ENCODE measurements around the gene TOM1L2.
"Not testable (repeated sequence)": the region's sequence is repeated elsewhere in the genome, so short reads cannot be mapped to it uniquely, and the experiment has no call there.

Gene TOM1L2

GRCh38 chr17:17814162-17815061 is 157.8 kb downstream of the TOM1L2 start:
- Histone ChIP-seq H3K4me2 (ENCODE audit: low read length) (no peak overlapping the region), H3K36me3 (ENCODE audit: insufficient read depth, low read length) (peaks cover 63% of the 10 kb centered on the region), H3K4me1 (ENCODE audit: control insufficient read depth, insufficient read depth, low read length) (peaks cover 2% of the 10 kb centered on the region), H3K27me3 (ENCODE audit: control insufficient read depth, insufficient read depth, low read length) (no peaks in the 10 kb centered on the region), H3K9me3 (replicated peaks; ENCODE audit: low read length) (no peaks in the 10 kb centered on the region), H3K9ac (ENCODE audit: low read depth, low read length) (no peak overlapping the region), H3K4me3 (ENCODE audit: low read length) (no peak overlapping the region)

- Histone ChIP-seq H3K4me1 (ENCODE audit: control insufficient read depth, insufficient read depth, low read length) (no peaks in the 10 kb centered on the region), H3K4me2 (ENCODE audit: low read length) (no peak overlapping the region), H3K36me3 (ENCODE audit: insufficient read depth, low read length) (peaks cover 57% of the 10 kb centered on the region), H3K9me3 (replicated peaks; ENCODE audit: low read length) (no peaks in the 10 kb centered on the region), H3K27me3 (ENCODE audit: control insufficient read depth, insufficient read depth, low read length) (no peaks in the 10 kb centered on the region), H3K4me3 (ENCODE audit: low read length) (no peak overlapping the region), H3K9ac (ENCODE audit: low read depth, low read length) (no peak overlapping the region)
These were observed 158.5 kb downstream of the TOM1L2 start for GRCh38 chr17:17813725-17814095.

- no peak overlapping the region for H3K9ac ChIP-seq (ENCODE audit: low read depth, low read length)
- H3K36me3 ChIP-seq (ENCODE audit: insufficient read depth, low read length): peaks cover 52% of the 10 kb centered on the region
- H3K4me3 ChIP-seq (ENCODE audit: low read length): no peak overlapping the region
These were observed 159.0 kb downstream of the TOM1L2 start for GRCh38 chr17:17813055-17813724.

GRCh38 chr17:17812211-17813054 is 159.8 kb downstream of the TOM1L2 start:
- H3K4me2 ChIP-seq (ENCODE audit: low read length): no peak overlapping the region
- H3K36me3 ChIP-seq (ENCODE audit: insufficient read depth, low read length): peaks cover 48% of the 10 kb centered on the region
- H3K4me1 ChIP-seq (ENCODE audit: control insufficient read depth, insufficient read depth, low read length): no peaks in the 10 kb centered on the region
- no peaks in the 10 kb centered on the region for H3K9me3 ChIP-seq (replicated peaks; ENCODE audit: low read length)
- no peak overlapping the region for H3K9ac ChIP-seq (ENCODE audit: low read depth, low read length)
- H3K4me3 ChIP-seq (ENCODE audit: low read length): no peak overlapping the region
- H3K27me3 ChIP-seq (ENCODE audit: control insufficient read depth, insufficient read depth, low read length): no peaks in the 10 kb centered on the region

More at GRCh38 chr17:17813055-17813724, 159.0 kb downstream of the TOM1L2 start:
- Histone ChIP-seq H3K4me1 (ENCODE audit: control insufficient read depth, insufficient read depth, low read length) (no peaks in the 10 kb centered on the region), H3K27me3 (ENCODE audit: control insufficient read depth, insufficient read depth, low read length) (no peaks in the 10 kb centered on the region), H3K9me3 (replicated peaks; ENCODE audit: low read length) (no peaks in the 10 kb centered on the region), H3K4me2 (ENCODE audit: low read length) (no peak overlapping the region)

GRCh38 chr17:17811381-17812210 is 160.6 kb downstream of the TOM1L2 start:
- Histone ChIP-seq H3K36me3 (ENCODE audit: insufficient read depth, low read length) (peaks cover 42% of the 10 kb centered on the region), H3K4me2 (ENCODE audit: low read length) (no peak overlapping the region), H3K9ac (ENCODE audit: low read depth, low read length) (no peak overlapping the region), H3K4me1 (ENCODE audit: control insufficient read depth, insufficient read depth, low read length) (no peaks in the 10 kb centered on the region), H3K4me3 (ENCODE audit: low read length) (no peak overlapping the region), H3K9me3 (replicated peaks; ENCODE audit: low read length) (no peaks in the 10 kb centered on the region), H3K27me3 (ENCODE audit: control insufficient read depth, insufficient read depth, low read length) (no peaks in the 10 kb centered on the region)

- H3K9me3 ChIP-seq (replicated peaks; ENCODE audit: low read length): no peaks in the 10 kb centered on the region
- no peak overlapping the region for H3K4me3 ChIP-seq (ENCODE audit: low read length)
- no peaks in the 10 kb centered on the region for H3K4me1 ChIP-seq (ENCODE audit: control insufficient read depth, insufficient read depth, low read length)
- H3K9ac ChIP-seq (ENCODE audit: low read depth, low read length): no peak overlapping the region
- H3K27me3 ChIP-seq (ENCODE audit: control insufficient read depth, insufficient read depth, low read length): no peaks in the 10 kb centered on the region
- H3K36me3 ChIP-seq (ENCODE audit: insufficient read depth, low read length): peaks cover 44% of the 10 kb centered on the region
- no peak overlapping the region for H3K4me2 ChIP-seq (ENCODE audit: low read length)
These were observed 161.3 kb downstream of the TOM1L2 start for GRCh38 chr17:17810895-17811248.

GRCh38 chr17:17810084-17810894 is 161.9 kb downstream of the TOM1L2 start:
- Histone ChIP-seq H3K36me3 (ENCODE audit: insufficient read depth, low read length) (peaks cover 49% of the 10 kb centered on the region), H3K4me3 (ENCODE audit: low read length) (no peak overlapping the region), H3K4me2 (ENCODE audit: low read length) (no peak overlapping the region), H3K27me3 (ENCODE audit: control insufficient read depth, insufficient read depth, low read length) (no peaks in the 10 kb centered on the region), H3K4me1 (ENCODE audit: control insufficient read depth, insufficient read depth, low read length) (no peaks in the 10 kb centered on the region), H3K9ac (ENCODE audit: low read depth, low read length) (no peak overlapping the region), H3K9me3 (replicated peaks; ENCODE audit: low read length) (no peaks in the 10 kb centered on the region)

- Histone ChIP-seq H3K27me3 (ENCODE audit: control insufficient read depth, insufficient read depth, low read length) (no peaks in the 10 kb centered on the region), H3K4me3 (ENCODE audit: low read length) (no peak overlapping the region), H3K4me2 (ENCODE audit: low read length) (no peak overlapping the region), H3K4me1 (ENCODE audit: control insufficient read depth, insufficient read depth, low read length) (no peaks in the 10 kb centered on the region), H3K36me3 (ENCODE audit: insufficient read depth, low read length) (peaks cover 42% of the 10 kb centered on the region), H3K9ac (ENCODE audit: low read depth, low read length) (no peak overlapping the region), H3K9me3 (replicated peaks; ENCODE audit: low read length) (no peaks in the 10 kb centered on the region)
These were observed 162.6 kb downstream of the TOM1L2 start for GRCh38 chr17:17809531-17810083.

- no peaks in the 10 kb centered on the region for H3K4me1 ChIP-seq (ENCODE audit: control insufficient read depth, insufficient read depth, low read length)
- no peaks in the 10 kb centered on the region for H3K9me3 ChIP-seq (replicated peaks; ENCODE audit: low read length)
- no peaks in the 10 kb centered on the region for H3K27me3 ChIP-seq (ENCODE audit: control insufficient read depth, insufficient read depth, low read length)
- no peak overlapping the region for H3K4me2 ChIP-seq (ENCODE audit: low read length)
- peaks cover 41% of the 10 kb centered on the region for H3K36me3 ChIP-seq (ENCODE audit: insufficient read depth, low read length)
- H3K9ac ChIP-seq (ENCODE audit: low read depth, low read length): no peak overlapping the region
- H3K4me3 ChIP-seq (ENCODE audit: low read length): no peak overlapping the region
These were observed 163.3 kb downstream of the TOM1L2 start for GRCh38 chr17:17808706-17809432.

- not testable (repeated sequence) for H3K27me3 ChIP-seq (ENCODE audit: control insufficient read depth, insufficient read depth, low read length); H3K4me2 ChIP-seq (ENCODE audit: low read length); H3K9ac ChIP-seq (ENCODE audit: low read depth, low read length); H3K4me1 ChIP-seq (ENCODE audit: control insufficient read depth, insufficient read depth, low read length); H3K4me3 ChIP-seq (ENCODE audit: low read length); H3K9me3 ChIP-seq (replicated peaks; ENCODE audit: low read length)
- peaks cover 42% of the 10 kb centered on the region for H3K36me3 ChIP-seq (ENCODE audit: insufficient read depth, low read length)
These were observed 164.0 kb downstream of the TOM1L2 start for GRCh38 chr17:17808200-17808599.

Measured in skeletal muscle satellite cell (primary cell).